CD14-positive monocyte (primary cell): ENCODE results near the gene ESCO1. TPM values are rescaled to one million over a fixed set of nuclear protein-coding genes. Genes with fewer than 3 reads are reported as not detected.

ENCODE experiments used
- DNase-seq, 3 donors: peaks; one replicate each; pipeline ENCODE4 v3.0.0-alpha.2; 2011 to 2022
- H2AFZ ChIP-seq: 2 replicates; pipeline ENCODE4 v1.6.0; 2012; ENCODE audit warnings: mild to moderate bottlenecking, low read depth, low read length, inconsistent platforms; ENCODE audit not compliant: insufficient read depth, poor library complexity, severe bottlenecking
- H3K27ac ChIP-seq, 2 donors: 1 replicate in 1 of 2; 2 replicates in 1 of 2; pipeline ENCODE4 v1.5.1; 2012 to 2013; ENCODE audit warnings: low read length in 2 of 2, control low read depth in 1 of 2, inconsistent platforms in 1 of 2, low read depth in 1 of 2, mild to moderate bottlenecking in 1 of 2
- H3K27me3 ChIP-seq, 2 donors: one replicate each; pipeline versions ENCODE4 v1.6.0 to v1.6.1; 2011 to 2013; ENCODE audit warnings: low read length in 2 of 2; ENCODE audit not compliant: control insufficient read depth in 2 of 2, insufficient read depth in 2 of 2
- H3K36me3 ChIP-seq, 2 donors: replicated peaks in 1 of 2; 1 replicate in 1 of 2; 2 replicates in 1 of 2; pipeline versions ENCODE4 v1.5.1 to v1.6.1; 2012 to 2013; ENCODE audit warnings: low read length in 2 of 2, control low read depth in 1 of 2, inconsistent platforms in 1 of 2, mild to moderate bottlenecking in 1 of 2; ENCODE audit not compliant: insufficient read depth in 2 of 2, control insufficient read depth in 1 of 2
- H3K4me1 ChIP-seq, 2 donors: 1 replicate in 1 of 2; 2 replicates in 1 of 2; pipeline versions ENCODE4 v1.5.1 to v1.6.1; 2012 to 2013; ENCODE audit warnings: low read length in 2 of 2, control low read depth in 1 of 2, inconsistent platforms in 1 of 2, mild to moderate bottlenecking in 1 of 2, moderate library complexity in 1 of 2; ENCODE audit not compliant: insufficient read depth in 2 of 2, control insufficient read depth in 1 of 2
- H3K4me2 ChIP-seq: replicated peaks from 2 replicates; pipeline ENCODE3; 2012; ENCODE audit warnings: low read length, moderate library complexity, mild to moderate bottlenecking; ENCODE audit not compliant: poor library complexity, severe bottlenecking; ENCODE audit errors: extremely low read depth
- H3K4me3 ChIP-seq, 3 experiments: fragments of 200-600 bp in 1 of 3; sonication (generic) in 1 of 3; replicated peaks in 1 of 3; 1 replicate in 2 of 3; 2 replicates in 1 of 3; pipeline ENCODE4 v1.5.1; 2011 to 2013; ENCODE audit warnings: low read length in 3 of 3, mild to moderate bottlenecking in 3 of 3, control low read depth in 2 of 3, low read depth in 2 of 3, inconsistent platforms in 1 of 3, moderate library complexity in 1 of 3
- H3K79me2 ChIP-seq: 2 replicates; pipeline ENCODE4 v1.6.0; 2012; ENCODE audit warnings: mild to moderate bottlenecking, control low read depth, inconsistent platforms, low read length, moderate library complexity; ENCODE audit not compliant: insufficient read depth
- H3K9ac ChIP-seq: 2 replicates; pipeline ENCODE4 v1.6.0; 2017; ENCODE audit warnings: low read length, mild to moderate bottlenecking; ENCODE audit not compliant: insufficient read depth, poor library complexity, severe bottlenecking
- H3K9me3 ChIP-seq, 2 donors: replicated peaks in 1 of 2; 1 replicate in 1 of 2; 2 replicates in 1 of 2; pipeline versions ENCODE4 v1.5.1 to v1.6.1; 2012 to 2013; ENCODE audit warnings: low read length in 2 of 2, control low read depth in 1 of 2; ENCODE audit not compliant: control insufficient read depth in 1 of 2, insufficient read depth in 1 of 2
- H4K20me1 ChIP-seq: 2 replicates; pipeline ENCODE4 v1.6.0; 2012; ENCODE audit warnings: mild to moderate bottlenecking, low read length, control low read depth, moderate library complexity; ENCODE audit not compliant: insufficient read depth
- H3K27ac Mint-ChIP-seq, 7 donors: one replicate each; pipeline ENCODE4 v1.8.0; 2020; ENCODE audit warnings: mild to moderate bottlenecking in 7 of 7, mixed read lengths in 7 of 7, moderate library complexity in 6 of 7, inconsistent platforms in 2 of 7
- H3K27me3 Mint-ChIP-seq, 3 donors: one replicate each; pipeline ENCODE4 v1.8.0; 2021 to 2022; ENCODE audit warnings: low read depth in 3 of 3, mild to moderate bottlenecking in 3 of 3, mixed read lengths in 3 of 3, moderate library complexity in 3 of 3, inconsistent platforms in 1 of 3
- H3K36me3 Mint-ChIP-seq, 2 donors: one replicate each; pipeline ENCODE4 v1.8.0; 2020; ENCODE audit warnings: mixed read lengths in 2 of 2, inconsistent platforms in 1 of 2, mild to moderate bottlenecking in 1 of 2
- H3K4me1 Mint-ChIP-seq: one replicate; pipeline ENCODE4 v1.8.0; 2020; ENCODE audit warnings: mild to moderate bottlenecking, mixed read lengths
- H3K4me3 Mint-ChIP-seq, 2 donors: one replicate each; pipeline ENCODE4 v1.8.0; 2020; ENCODE audit warnings: mild to moderate bottlenecking in 2 of 2, mixed read lengths in 2 of 2, moderate library complexity in 1 of 2
- H3K9me3 Mint-ChIP-seq, 7 donors: one replicate each; pipeline ENCODE4 v1.8.0; 2020 to 2022; ENCODE audit warnings: mixed read lengths in 7 of 7, mild to moderate bottlenecking in 6 of 7, moderate library complexity in 6 of 7, inconsistent platforms in 2 of 7
- WGBS: methylation state at CpG from one replicate; pipeline ENCODE4 v1.1.5; 2013; ENCODE audit warnings: missing lambda C conversion rate; ENCODE audit not compliant: insufficient coverage; 5-methylcytosine and 5-hydroxymethylcytosine counted together
- intact Hi-C, 2 donors: fragments of 100-400 bp; cut with micrococcal nuclease; formaldehyde crosslinking; loops; one replicate each; pipeline versions ENCODE4 v1.15.0 to v1.15.1; 2023
- polyA plus RNA-seq, 3 donors: library from polyadenylated mRNA; depleted of rRNA in 1 of 3; unstranded in 2 of 3; stranded (reverse) in 1 of 3; fragments of 300-500 nt in 2 of 3; fragments of >200 nt in 1 of 3; fragmentation: Illumina TruSeq in 2 of 3; gene quantifications; 1 replicate in 2 of 3; 2 replicates in 1 of 3; pipeline ENCODE4 v1.2.3, GENCODE V29; 2012 to 2021
- TF ChIP-seq, protein P1 (sequence below): fragments of 200-600 bp; IDR thresholded peaks from one replicate; pipeline ENCODE4 v1.8.0; 2022; ENCODE audit warnings: antibody characterized with exemption, mild to moderate bottlenecking

Gene ESCO1
- polyA plus RNA-seq, 3 donors = 1.3 to 6.1 (median 2.5) TPM

GRCh38 chr18:21490748-21491147, 109.8 kb downstream of the ESCO1 start:
- H2AFZ ChIP-seq = no peak overlapping the region
- no peak overlapping the region for H3K4me3 ChIP-seq
- DNase-seq = no peak
- H3K9me3 Mint-ChIP-seq = peaks cover 0 to 4% (median 0%) of the 10 kb centered on the region in 7 donors
- H3K27ac Mint-ChIP-seq = no peak overlapping the region
- WGBS = 93% methylated on average over 3 of the region's 4 CpGs
- no peaks in the 10 kb centered on the region for H3K27me3 ChIP-seq
- intact Hi-C loops = loop anchor here in 1 of 2 donors (5.0 kb wide), 1 partner anchor 467 kb away; no protein-coding TSS in a partner anchor
- H3K79me2 ChIP-seq = no peaks in the 10 kb centered on the region
- no peaks in the 10 kb centered on the region for H3K4me1 Mint-ChIP-seq
- H3K27ac ChIP-seq = no peak overlapping the region
- H3K4me3 Mint-ChIP-seq = no peak overlapping the region
- H4K20me1 ChIP-seq = no peaks in the 10 kb centered on the region
- no peak overlapping the region for H3K4me2 ChIP-seq
- no peak overlapping the region for H3K9ac ChIP-seq
- H3K36me3 ChIP-seq = no peaks in the 10 kb centered on the region
- H3K4me1 ChIP-seq = no peaks in the 10 kb centered on the region
- TF ChIP-seq, protein P1, sequence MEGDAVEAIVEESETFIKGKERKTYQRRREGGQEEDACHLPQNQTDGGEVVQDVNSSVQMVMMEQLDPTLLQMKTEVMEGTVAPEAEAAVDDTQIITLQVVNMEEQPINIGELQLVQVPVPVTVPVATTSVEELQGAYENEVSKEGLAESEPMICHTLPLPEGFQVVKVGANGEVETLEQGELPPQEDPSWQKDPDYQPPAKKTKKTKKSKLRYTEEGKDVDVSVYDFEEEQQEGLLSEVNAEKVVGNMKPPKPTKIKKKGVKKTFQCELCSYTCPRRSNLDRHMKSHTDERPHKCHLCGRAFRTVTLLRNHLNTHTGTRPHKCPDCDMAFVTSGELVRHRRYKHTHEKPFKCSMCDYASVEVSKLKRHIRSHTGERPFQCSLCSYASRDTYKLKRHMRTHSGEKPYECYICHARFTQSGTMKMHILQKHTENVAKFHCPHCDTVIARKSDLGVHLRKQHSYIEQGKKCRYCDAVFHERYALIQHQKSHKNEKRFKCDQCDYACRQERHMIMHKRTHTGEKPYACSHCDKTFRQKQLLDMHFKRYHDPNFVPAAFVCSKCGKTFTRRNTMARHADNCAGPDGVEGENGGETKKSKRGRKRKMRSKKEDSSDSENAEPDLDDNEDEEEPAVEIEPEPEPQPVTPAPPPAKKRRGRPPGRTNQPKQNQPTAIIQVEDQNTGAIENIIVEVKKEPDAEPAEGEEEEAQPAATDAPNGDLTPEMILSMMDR = no peak
- H3K36me3 Mint-ChIP-seq = no peaks in the 10 kb centered on the region
- H3K27me3 Mint-ChIP-seq = peaks cover 0 to 1% (median 1%) of the 10 kb centered on the region in 3 donors
- H3K9me3 ChIP-seq = no peaks in the 10 kb centered on the region

GRCh38 chr18:21489919-21490495, 110.5 kb downstream of the ESCO1 start:
- H3K79me2 ChIP-seq = no peaks in the 10 kb centered on the region
- H3K9me3 ChIP-seq = no peaks in the 10 kb centered on the region
- no peaks in the 10 kb centered on the region for H3K36me3 Mint-ChIP-seq
- no peak for DNase-seq
- H2AFZ ChIP-seq = no peak overlapping the region
- no peaks in the 10 kb centered on the region for H3K4me1 Mint-ChIP-seq
- no peak overlapping the region for H3K4me3 Mint-ChIP-seq
- TF ChIP-seq, protein P1 = no peak
- H4K20me1 ChIP-seq = no peaks in the 10 kb centered on the region
- 94% methylated on average over 12 of the region's 15 CpGs for WGBS
- H3K4me3 ChIP-seq = no peak overlapping the region
- H3K27me3 Mint-ChIP-seq = peaks cover 1 to 2% (median 1%) of the 10 kb centered on the region in 3 donors
- intact Hi-C loops = loop anchor here (2.0 to 5.0 kb wide), 2 partner anchors 467 kb away; no protein-coding TSS in a partner anchor
- H3K27ac ChIP-seq = no peak overlapping the region
- no peak overlapping the region for H3K4me2 ChIP-seq
- no peak overlapping the region for H3K9ac ChIP-seq
- no peaks in the 10 kb centered on the region for H3K27me3 ChIP-seq
- no peaks in the 10 kb centered on the region for H3K36me3 ChIP-seq
- peaks cover 0 to 4% (median 0%) of the 10 kb centered on the region in 7 donors for H3K9me3 Mint-ChIP-seq
- no peaks in the 10 kb centered on the region for H3K4me1 ChIP-seq
- H3K27ac Mint-ChIP-seq = peak overlapping the region in 1 of 7 donors; percentile 1
